ENCODE results near the gene OXTR. TPM values are rescaled to one million over a fixed set of nuclear protein-coding genes. Genes with fewer than 3 reads are reported as not detected.

Gene OXTR
- total and polyA plus RNA-seq, 2 of the 13 experiments (the other 11 are each of a cell fraction or from before 2014, with no cell fraction given): 0.36 to 0.95 TPM

DNA sequence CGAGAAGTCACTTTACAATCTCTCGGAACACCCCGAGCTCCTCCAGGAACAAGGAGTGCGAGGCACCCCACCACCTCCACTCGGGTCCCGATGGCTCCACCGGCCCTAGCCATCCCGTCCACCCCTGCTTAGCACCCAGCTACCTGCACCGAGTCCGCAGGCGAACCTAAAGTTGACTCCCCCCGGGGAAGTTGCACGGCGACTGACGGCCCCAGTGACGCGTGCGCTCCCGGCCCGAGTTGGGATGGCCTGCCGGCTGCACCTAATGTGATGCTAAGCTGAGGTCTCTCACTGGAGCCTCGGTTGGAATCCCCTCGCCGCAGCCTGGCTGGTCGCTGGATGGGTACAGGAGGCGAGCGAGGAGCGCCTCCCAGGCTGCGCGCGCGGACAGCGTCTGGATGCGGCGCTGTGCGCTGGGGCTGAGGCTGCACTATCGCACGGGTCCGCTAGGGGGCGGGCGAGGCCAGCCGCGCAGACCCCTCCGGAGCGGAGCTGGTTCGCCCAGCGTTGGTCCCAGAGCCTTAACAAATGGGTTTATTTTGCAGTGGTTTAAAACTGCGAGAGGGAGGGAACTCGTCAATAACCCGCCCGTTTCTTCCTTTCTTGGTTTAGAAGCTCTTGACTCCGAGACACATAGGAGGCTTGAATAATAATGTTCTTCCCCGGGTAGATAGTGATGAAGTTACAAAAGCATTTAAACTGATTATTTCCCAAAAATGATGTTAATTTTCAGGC is at the start of gene OXTR (continued):
- TF ChIP-seq, protein P1, sequence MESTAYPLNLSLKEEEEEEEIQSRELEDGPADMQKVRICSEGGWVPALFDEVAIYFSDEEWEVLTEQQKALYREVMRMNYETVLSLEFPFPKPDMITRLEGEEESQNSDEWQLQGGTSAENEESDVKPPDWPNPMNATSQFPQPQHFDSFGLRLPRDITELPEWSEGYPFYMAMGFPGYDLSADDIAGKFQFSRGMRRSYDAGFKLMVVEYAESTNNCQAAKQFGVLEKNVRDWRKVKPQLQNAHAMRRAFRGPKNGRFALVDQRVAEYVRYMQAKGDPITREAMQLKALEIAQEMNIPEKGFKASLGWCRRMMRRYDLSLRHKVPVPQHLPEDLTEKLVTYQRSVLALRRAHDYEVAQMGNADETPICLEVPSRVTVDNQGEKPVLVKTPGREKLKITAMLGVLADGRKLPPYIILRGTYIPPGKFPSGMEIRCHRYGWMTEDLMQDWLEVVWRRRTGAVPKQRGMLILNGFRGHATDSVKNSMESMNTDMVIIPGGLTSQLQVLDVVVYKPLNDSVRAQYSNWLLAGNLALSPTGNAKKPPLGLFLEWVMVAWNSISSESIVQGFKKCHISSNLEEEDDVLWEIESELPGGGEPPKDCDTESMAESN (CRISPR knock-in tag; conservative IDR thresholded peaks at IDR 0.05): 0 out of 2 replicates have a peak, but pooled peaks have one; percentile 26
- TF ChIP-seq XBP1 (CRISPR knock-in tag; IDR thresholded peaks at IDR 0.05) (no peak), SOX6 (IDR thresholded peaks at IDR 0.05) (no peak), SOX6 (CRISPR knock-in tag; IDR thresholded peaks at IDR 0.05) (peak; percentile 21), ZNF891 (CRISPR knock-in tag; IDR thresholded peaks at IDR 0.05) (peak; percentile 50; the same call in 1 of the 2 replicates), NPAS2 (CRISPR knock-in tag; IDR thresholded peaks at IDR 0.05; ENCODE audit: borderline replicate concordance) (no peak), ZNF629 (CRISPR knock-in tag; conservative IDR thresholded peaks at IDR 0.05) (peak; percentile 58), KMT2A (CRISPR knock-in tag; IDR thresholded peaks at IDR 0.05) (peak; percentile 40; the same call in 1 of the 2 replicates), ELF1 (CRISPR knock-in tag; IDR thresholded peaks at IDR 0.05) (0 out of 2 replicates have a peak, but pooled peaks have one; percentile 19), NR1H2 (CRISPR knock-in tag; IDR thresholded peaks at IDR 0.05; ENCODE audit: borderline replicate concordance, low read depth) (no peak), TEAD3 (CRISPR knock-in tag; optimal IDR thresholded peaks at IDR 0.05; ENCODE audit: borderline replicate concordance) (peak; percentile 13), RXRB (CRISPR knock-in tag; IDR thresholded peaks at IDR 0.05; ENCODE audit: borderline replicate concordance) (0 out of 2 replicates have a peak, but pooled peaks have one; percentile 17), SAFB2 (CRISPR knock-in tag; IDR thresholded peaks at IDR 0.05; ENCODE audit: borderline replicate concordance, low read depth) (no peak), CCDC6 (CRISPR knock-in tag; IDR thresholded peaks at IDR 0.05) (0 out of 2 replicates have a peak, but pooled peaks have one; percentile 8)
- TF ChIP-seq, protein P2, sequence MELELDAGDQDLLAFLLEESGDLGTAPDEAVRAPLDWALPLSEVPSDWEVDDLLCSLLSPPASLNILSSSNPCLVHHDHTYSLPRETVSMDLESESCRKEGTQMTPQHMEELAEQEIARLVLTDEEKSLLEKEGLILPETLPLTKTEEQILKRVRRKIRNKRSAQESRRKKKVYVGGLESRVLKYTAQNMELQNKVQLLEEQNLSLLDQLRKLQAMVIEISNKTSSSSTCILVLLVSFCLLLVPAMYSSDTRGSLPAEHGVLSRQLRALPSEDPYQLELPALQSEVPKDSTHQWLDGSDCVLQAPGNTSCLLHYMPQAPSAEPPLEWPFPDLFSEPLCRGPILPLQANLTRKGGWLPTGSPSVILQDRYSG (CRISPR knock-in tag; IDR thresholded peaks at IDR 0.05): no peak
- TF ChIP-seq, protein P3, sequence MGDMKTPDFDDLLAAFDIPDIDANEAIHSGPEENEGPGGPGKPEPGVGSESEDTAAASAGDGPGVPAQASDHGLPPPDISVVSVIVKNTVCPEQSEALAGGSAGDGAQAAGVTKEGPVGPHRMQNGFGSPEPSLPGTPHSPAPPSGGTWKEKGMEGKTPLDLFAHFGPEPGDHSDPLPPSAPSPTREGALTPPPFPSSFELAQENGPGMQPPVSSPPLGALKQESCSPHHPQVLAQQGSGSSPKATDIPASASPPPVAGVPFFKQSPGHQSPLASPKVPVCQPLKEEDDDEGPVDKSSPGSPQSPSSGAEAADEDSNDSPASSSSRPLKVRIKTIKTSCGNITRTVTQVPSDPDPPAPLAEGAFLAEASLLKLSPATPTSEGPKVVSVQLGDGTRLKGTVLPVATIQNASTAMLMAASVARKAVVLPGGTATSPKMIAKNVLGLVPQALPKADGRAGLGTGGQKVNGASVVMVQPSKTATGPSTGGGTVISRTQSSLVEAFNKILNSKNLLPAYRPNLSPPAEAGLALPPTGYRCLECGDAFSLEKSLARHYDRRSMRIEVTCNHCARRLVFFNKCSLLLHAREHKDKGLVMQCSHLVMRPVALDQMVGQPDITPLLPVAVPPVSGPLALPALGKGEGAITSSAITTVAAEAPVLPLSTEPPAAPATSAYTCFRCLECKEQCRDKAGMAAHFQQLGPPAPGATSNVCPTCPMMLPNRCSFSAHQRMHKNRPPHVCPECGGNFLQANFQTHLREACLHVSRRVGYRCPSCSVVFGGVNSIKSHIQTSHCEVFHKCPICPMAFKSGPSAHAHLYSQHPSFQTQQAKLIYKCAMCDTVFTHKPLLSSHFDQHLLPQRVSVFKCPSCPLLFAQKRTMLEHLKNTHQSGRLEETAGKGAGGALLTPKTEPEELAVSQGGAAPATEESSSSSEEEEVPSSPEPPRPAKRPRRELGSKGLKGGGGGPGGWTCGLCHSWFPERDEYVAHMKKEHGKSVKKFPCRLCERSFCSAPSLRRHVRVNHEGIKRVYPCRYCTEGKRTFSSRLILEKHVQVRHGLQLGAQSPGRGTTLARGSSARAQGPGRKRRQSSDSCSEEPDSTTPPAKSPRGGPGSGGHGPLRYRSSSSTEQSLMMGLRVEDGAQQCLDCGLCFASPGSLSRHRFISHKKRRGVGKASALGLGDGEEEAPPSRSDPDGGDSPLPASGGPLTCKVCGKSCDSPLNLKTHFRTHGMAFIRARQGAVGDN (CRISPR knock-in tag; IDR thresholded peaks at IDR 0.05): peak; percentile 69
- TF ChIP-seq, protein P4, sequence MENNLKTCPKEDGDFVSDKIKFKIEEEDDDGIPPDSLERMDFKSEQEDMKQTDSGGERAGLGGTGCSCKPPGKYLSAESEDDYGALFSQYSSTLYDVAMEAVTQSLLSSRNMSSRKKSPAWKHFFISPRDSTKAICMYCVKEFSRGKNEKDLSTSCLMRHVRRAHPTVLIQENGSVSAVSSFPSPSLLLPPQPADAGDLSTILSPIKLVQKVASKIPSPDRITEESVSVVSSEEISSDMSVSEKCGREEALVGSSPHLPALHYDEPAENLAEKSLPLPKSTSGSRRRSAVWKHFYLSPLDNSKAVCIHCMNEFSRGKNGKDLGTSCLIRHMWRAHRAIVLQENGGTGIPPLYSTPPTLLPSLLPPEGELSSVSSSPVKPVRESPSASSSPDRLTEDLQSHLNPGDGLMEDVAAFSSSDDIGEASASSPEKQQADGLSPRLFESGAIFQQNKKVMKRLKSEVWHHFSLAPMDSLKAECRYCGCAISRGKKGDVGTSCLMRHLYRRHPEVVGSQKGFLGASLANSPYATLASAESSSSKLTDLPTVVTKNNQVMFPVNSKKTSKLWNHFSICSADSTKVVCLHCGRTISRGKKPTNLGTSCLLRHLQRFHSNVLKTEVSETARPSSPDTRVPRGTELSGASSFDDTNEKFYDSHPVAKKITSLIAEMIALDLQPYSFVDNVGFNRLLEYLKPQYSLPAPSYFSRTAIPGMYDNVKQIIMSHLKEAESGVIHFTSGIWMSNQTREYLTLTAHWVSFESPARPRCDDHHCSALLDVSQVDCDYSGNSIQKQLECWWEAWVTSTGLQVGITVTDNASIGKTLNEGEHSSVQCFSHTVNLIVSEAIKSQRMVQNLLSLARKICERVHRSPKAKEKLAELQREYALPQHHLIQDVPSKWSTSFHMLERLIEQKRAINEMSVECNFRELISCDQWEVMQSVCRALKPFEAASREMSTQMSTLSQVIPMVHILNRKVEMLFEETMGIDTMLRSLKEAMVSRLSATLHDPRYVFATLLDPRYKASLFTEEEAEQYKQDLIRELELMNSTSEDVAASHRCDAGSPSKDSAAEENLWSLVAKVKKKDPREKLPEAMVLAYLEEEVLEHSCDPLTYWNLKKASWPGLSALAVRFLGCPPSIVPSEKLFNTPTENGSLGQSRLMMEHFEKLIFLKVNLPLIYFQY (CRISPR knock-in tag; IDR thresholded peaks at IDR 0.05; ENCODE audit: borderline replicate concordance): no peak; the same call in 1 of the 2 replicates
- TF ChIP-seq, protein P5, sequence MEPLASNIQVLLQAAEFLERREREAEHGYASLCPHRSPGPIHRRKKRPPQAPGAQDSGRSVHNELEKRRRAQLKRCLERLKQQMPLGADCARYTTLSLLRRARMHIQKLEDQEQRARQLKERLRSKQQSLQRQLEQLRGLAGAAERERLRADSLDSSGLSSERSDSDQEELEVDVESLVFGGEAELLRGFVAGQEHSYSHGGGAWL (CRISPR knock-in tag; IDR thresholded peaks at IDR 0.05): no peak
